Stimulated activated naive CD4-positive, alpha-beta T cell treated with Interleukin-2 at 50 U/mL for 16 hours (primary cell): ENCODE measurements around the gene SLC5A1.
"Not testable (repeated sequence)": the region's sequence is repeated elsewhere in the genome, so short reads cannot be mapped to it uniquely, and the experiment has no call there.

Experiments used
- DNase-seq: peaks from one replicate; lab custom pipeline; 2025; lab: John Stamatoyannopoulos, UW

Gene SLC5A1

DNA sequence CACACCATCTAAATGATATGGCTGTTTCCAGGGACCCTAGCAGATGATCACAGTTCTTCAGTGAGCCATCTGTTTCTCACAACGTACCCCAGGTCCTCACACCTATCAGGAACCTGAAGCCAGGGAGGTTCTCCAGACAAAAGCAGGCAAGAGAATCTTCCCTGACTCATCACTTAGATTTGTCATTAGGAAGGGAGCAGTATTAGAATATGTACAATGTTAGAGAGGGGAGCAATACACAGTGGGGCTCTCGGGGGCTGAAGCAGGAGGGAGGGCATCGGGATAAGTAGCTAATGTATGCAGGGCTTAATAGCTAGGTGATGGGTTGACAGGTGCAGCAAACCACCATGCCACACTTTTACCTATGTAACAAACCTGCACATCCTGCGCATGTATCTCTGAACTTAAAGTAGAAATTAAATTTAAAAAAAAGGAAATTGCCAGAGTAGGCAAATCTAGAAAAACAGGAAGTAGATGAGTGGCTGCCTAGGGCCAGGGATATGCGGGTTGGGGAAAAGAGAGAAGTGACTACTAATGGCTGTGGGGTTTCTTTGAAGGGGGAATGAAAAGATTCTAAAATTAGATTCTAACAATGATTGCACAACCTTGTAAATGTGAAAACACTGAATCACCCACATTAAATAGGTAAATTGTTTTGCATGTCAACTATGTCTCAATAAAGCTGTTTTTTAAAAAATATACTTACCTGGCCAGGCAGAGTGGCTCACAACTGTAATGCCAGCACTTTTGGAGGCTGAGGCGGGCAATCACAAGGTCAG is 101.6 kb downstream of the SLC5A1 start:
- DNase-seq, result no peak

- DNase-seq, result not testable (repeated sequence)
These were observed 104.1 kb downstream of the SLC5A1 start for GRCh38 chr22:32147128-32147527.

GRCh38 chr22:32148372-32148771 is 105.3 kb downstream of the SLC5A1 start:
- DNase-seq, result not testable (repeated sequence)

- not testable (repeated sequence) for DNase-seq
These were observed 107.6 kb downstream of the SLC5A1 start for GRCh38 chr22:32150647-32151046.

- not testable (repeated sequence) for DNase-seq
These were observed 108.6 kb downstream of the SLC5A1 start for GRCh38 chr22:32151641-32152040.

DNA sequence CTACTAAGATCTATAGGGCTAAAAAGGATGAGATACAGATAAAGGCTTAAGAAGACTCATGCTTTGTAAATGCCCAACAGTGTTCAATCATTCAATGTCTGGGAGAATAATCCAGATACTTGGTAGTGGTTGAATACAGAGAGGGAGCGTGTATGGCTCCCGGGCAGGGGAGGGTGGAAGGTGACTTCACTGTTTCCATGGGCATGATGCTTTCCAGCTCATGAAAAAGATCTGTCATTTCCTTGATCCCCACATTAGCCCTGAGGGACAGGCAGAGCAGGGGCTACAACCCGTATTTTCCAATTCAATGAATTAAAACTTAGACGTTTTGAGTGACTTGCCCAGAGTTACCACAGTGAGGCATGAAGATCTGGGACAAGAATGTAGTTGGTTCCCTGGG is 111.7 kb downstream of the SLC5A1 start:
- DNase-seq, result not testable (repeated sequence)

DNA sequence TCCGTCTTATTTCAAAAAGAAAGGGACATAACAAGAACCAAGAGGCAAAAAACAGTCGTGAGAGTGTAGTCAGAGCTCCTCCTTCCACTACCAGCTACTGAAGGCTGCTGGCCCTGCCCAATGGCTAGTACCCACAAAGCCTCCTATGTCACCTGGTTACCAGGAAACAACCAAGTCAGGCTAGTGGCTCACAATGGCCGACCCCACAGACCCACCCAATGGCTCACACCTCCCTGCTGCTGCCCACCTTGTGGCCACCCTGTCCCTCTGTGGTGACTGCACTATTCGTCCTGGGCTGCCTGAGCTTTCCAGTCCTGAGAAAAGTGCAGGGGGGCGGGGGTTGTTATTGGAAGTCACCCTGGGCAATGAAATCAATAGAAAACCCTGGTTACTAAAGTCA is 114.6 kb downstream of the SLC5A1 start:
- not testable (repeated sequence) for DNase-seq

GRCh38 chr22:32158712-32159533 is 115.9 kb downstream of the SLC5A1 start, which contains the start of gene C22orf42:
TSS of gene C22orf42 (minus strand) at chr22:32159303. CDS start at chr22:32159215, 88 bp downstream.
- DNase-seq, result no peak

- not testable (repeated sequence) for DNase-seq
These were observed 117.3 kb downstream of the SLC5A1 start for GRCh38 chr22:32160411-32160810.
